GM12878 (cell line): ENCODE measurements around the gene TTC33.
A peak's percentile ranks its signal among the peaks of the same experiment; 100 is the strongest.

Experiments used
- BMI1 ChIP-seq: fragments of 450-650 bp; IDR thresholded peaks from 2 replicates; pipeline ENCODE4 v1.6.1; 2016; ENCODE audit warnings: mild to moderate bottlenecking, moderate library complexity, borderline replicate concordance
- CBX3 ChIP-seq: fragments of 200-600 bp; sonication (generic); IDR thresholded peaks from 2 replicates; pipeline ENCODE4 v1.6.1; 2016; ENCODE audit warnings: low read depth, borderline replicate concordance
- EP300 ChIP-seq, 2 experiments: fragments of 150-350 bp in 1 of 2; IDR thresholded peaks; 2 replicates each; pipeline ENCODE4 v1.6.1; 2011 to 2012; ENCODE audit warnings: low read depth in 2 of 2, low read length in 2 of 2, borderline replicate concordance in 1 of 2, improper control_type of control experiment in 1 of 2, inconsistent platforms in 1 of 2; ENCODE audit not compliant: control insufficient read depth in 1 of 2
- ETV6 ChIP-seq, 2 experiments: fragments of 450-650 bp in 1 of 2; IDR thresholded peaks in 1 of 2; conservative IDR thresholded peaks in 1 of 2; 2 replicates each; pipeline ENCODE4 v1.6.1; 2014; ENCODE audit warnings: antibody characterized with exemption in 1 of 2, borderline replicate concordance in 1 of 2, low read depth in 1 of 2, mild to moderate bottlenecking in 1 of 2, moderate library complexity in 1 of 2
- FOS ChIP-seq: IDR thresholded peaks from 3 replicates; pipeline ENCODE4 v1.6.1; 2011; ENCODE audit warnings: borderline replicate concordance; ENCODE audit not compliant: insufficient read length; ENCODE audit errors: extremely low read depth
- POLR2AphosphoS2 ChIP-seq: IDR thresholded peaks from 2 replicates; pipeline ENCODE4 v1.6.1; 2011; ENCODE audit warnings: low read depth, mild to moderate bottlenecking, low read length, improper control_type of control experiment, moderate library complexity
- SREBF2 ChIP-seq: IDR thresholded peaks from 2 replicates; pipeline ENCODE4 v1.6.1; 2012; ENCODE audit warnings: mild to moderate bottlenecking, low read length
- SUPT20H ChIP-seq: IDR thresholded peaks from 2 replicates; pipeline ENCODE4 v1.6.1; 2011; ENCODE audit warnings: low read depth, mild to moderate bottlenecking, low read length, moderate library complexity, borderline replicate concordance; ENCODE audit not compliant: control insufficient read depth
- TCF3 ChIP-seq: IDR thresholded peaks from 2 replicates; pipeline ENCODE4 v1.6.1; 2012; ENCODE audit warnings: low read depth, mild to moderate bottlenecking, low read length, borderline replicate concordance; ENCODE audit not compliant: insufficient read depth
- YY1 ChIP-seq: IDR thresholded peaks from 2 replicates; pipeline ENCODE4 v1.6.1; 2011; ENCODE audit warnings: low read depth, mild to moderate bottlenecking, low read length
- TF ChIP-seq, protein P1 (sequence below): fragments of 450-650 bp; IDR thresholded peaks from 2 replicates; pipeline ENCODE4 v1.6.1; 2018; ENCODE audit warnings: borderline replicate concordance, mild to moderate bottlenecking; ENCODE audit not compliant: partially characterized antibody
- TF ChIP-seq, protein P2 (sequence below), 3 experiments: IDR thresholded peaks in 2 of 3; conservative IDR thresholded peaks in 1 of 3; 2 replicates each; pipeline ENCODE4 v1.5.1; 2011; ENCODE audit warnings: low read depth in 3 of 3, low read length in 3 of 3, mild to moderate bottlenecking in 3 of 3, control low read depth in 2 of 3, moderate library complexity in 2 of 3, inconsistent platforms in 1 of 3, mixed read lengths in 1 of 3; ENCODE audit not compliant: control insufficient read depth in 2 of 3, insufficient read depth in 1 of 3; ENCODE audit errors: extremely low read depth in 1 of 3
- TF ChIP-seq, protein P3 (sequence below): fragments of 450-650 bp; formaldehyde crosslinking; IDR thresholded peaks from 2 replicates; pipeline ENCODE4 v1.4.0; 2020; ENCODE audit warnings: mild to moderate bottlenecking, moderate library complexity

DNA sequence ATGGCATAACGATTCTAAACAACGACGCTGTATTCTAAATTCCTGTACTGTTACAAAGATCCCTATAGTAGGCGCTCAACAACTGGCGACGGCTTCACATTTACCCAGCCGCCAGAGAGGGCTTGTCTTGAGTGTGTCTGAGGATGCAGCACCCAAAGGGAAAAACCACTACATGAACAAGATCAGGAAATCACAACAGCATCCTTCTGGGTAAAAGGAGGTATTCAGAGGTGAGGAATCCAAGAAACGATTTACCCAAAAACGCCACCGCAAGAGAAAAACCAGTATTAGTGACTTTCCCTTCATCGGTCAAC lies 711 bp downstream of the TTC33 start:
- no peak for TF ChIP-seq POLR2AphosphoS2
- TF ChIP-seq, protein P1, sequence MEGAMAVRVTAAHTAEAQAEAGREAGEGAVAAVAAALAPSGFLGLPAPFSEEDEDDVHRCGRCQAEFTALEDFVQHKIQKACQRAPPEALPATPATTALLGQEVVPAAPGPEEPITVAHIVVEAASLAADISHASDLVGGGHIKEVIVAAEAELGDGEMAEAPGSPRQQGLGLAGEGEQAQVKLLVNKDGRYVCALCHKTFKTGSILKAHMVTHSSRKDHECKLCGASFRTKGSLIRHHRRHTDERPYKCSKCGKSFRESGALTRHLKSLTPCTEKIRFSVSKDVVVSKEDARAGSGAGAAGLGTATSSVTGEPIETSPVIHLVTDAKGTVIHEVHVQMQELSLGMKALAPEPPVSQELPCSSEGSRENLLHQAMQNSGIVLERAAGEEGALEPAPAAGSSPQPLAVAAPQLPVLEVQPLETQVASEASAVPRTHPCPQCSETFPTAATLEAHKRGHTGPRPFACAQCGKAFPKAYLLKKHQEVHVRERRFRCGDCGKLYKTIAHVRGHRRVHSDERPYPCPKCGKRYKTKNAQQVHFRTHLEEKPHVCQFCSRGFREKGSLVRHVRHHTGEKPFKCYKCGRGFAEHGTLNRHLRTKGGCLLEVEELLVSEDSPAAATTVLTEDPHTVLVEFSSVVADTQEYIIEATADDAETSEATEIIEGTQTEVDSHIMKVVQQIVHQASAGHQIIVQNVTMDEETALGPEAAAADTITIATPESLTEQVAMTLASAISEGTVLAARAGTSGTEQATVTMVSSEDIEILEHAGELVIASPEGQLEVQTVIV: no peak
- TF ChIP-seq, protein P2, sequence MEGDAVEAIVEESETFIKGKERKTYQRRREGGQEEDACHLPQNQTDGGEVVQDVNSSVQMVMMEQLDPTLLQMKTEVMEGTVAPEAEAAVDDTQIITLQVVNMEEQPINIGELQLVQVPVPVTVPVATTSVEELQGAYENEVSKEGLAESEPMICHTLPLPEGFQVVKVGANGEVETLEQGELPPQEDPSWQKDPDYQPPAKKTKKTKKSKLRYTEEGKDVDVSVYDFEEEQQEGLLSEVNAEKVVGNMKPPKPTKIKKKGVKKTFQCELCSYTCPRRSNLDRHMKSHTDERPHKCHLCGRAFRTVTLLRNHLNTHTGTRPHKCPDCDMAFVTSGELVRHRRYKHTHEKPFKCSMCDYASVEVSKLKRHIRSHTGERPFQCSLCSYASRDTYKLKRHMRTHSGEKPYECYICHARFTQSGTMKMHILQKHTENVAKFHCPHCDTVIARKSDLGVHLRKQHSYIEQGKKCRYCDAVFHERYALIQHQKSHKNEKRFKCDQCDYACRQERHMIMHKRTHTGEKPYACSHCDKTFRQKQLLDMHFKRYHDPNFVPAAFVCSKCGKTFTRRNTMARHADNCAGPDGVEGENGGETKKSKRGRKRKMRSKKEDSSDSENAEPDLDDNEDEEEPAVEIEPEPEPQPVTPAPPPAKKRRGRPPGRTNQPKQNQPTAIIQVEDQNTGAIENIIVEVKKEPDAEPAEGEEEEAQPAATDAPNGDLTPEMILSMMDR (IDR thresholded peaks at IDR 0.05 in 2 of 3, conservative IDR thresholded peaks at IDR 0.05 in 1 of 3; ENCODE audit: control insufficient read depth in 2 of 3, extremely low read depth in 1 of 3, insufficient read depth in 1 of 3, low read depth in 3 of 3, low read length in 3 of 3): peak; percentile 80 to 88 (median 82)
- no peak for TF ChIP-seq ETV6 (conservative IDR thresholded peaks at IDR 0.05 in 1 of 2, IDR thresholded peaks at IDR 0.05 in 1 of 2; ENCODE audit: borderline replicate concordance in 1 of 2, low read depth in 1 of 2)
- no peak for TF ChIP-seq SREBF2
- no peak for TF ChIP-seq FOS
- TF ChIP-seq YY1: peak; percentile 47
- TF ChIP-seq, protein P3, sequence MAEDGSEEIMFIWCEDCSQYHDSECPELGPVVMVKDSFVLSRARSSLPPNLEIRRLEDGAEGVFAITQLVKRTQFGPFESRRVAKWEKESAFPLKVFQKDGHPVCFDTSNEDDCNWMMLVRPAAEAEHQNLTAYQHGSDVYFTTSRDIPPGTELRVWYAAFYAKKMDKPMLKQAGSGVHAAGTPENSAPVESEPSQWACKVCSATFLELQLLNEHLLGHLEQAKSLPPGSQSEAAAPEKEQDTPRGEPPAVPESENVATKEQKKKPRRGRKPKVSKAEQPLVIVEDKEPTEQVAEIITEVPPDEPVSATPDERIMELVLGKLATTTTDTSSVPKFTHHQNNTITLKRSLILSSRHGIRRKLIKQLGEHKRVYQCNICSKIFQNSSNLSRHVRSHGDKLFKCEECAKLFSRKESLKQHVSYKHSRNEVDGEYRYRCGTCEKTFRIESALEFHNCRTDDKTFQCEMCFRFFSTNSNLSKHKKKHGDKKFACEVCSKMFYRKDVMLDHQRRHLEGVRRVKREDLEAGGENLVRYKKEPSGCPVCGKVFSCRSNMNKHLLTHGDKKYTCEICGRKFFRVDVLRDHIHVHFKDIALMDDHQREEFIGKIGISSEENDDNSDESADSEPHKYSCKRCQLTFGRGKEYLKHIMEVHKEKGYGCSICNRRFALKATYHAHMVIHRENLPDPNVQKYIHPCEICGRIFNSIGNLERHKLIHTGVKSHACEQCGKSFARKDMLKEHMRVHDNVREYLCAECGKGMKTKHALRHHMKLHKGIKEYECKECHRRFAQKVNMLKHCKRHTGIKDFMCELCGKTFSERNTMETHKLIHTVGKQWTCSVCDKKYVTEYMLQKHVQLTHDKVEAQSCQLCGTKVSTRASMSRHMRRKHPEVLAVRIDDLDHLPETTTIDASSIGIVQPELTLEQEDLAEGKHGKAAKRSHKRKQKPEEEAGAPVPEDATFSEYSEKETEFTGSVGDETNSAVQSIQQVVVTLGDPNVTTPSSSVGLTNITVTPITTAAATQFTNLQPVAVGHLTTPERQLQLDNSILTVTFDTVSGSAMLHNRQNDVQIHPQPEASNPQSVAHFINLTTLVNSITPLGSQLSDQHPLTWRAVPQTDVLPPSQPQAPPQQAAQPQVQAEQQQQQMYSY (CRISPR knock-in tag): no peak
- no peak for TF ChIP-seq BMI1
- TF ChIP-seq EP300 (IDR thresholded peaks at IDR 0.05; ENCODE audit: borderline replicate concordance in 1 of 2, control insufficient read depth in 1 of 2, low read depth in 2 of 2, low read length in 2 of 2): no peak
- TF ChIP-seq CBX3: no peak
- no peak for TF ChIP-seq SUPT20H
- TF ChIP-seq TCF3: no peak
